Loucy (cell line): ENCODE results near the gene CPNE2.

ENCODE experiments used
- EZH2phosphoT487 ChIP-seq: fragments of 200-600 bp; IDR thresholded peaks from 2 replicates; pipeline ENCODE4 v1.6.1; 2018; ENCODE audit warnings: antibody characterized with exemption, mild to moderate bottlenecking, moderate library complexity, borderline replicate concordance
- TF ChIP-seq, protein P1 (sequence below): fragments of 200-600 bp; sonication (generic); conservative IDR thresholded peaks from 2 replicates; pipeline ENCODE4 v1.5.1; 2014; ENCODE audit warnings: mild to moderate bottlenecking, antibody characterized with exemption, low read length

GRCh38 chr16:57175896-57176295, 83.5 kb downstream of the CPNE2 start:
- TF ChIP-seq, protein P1, sequence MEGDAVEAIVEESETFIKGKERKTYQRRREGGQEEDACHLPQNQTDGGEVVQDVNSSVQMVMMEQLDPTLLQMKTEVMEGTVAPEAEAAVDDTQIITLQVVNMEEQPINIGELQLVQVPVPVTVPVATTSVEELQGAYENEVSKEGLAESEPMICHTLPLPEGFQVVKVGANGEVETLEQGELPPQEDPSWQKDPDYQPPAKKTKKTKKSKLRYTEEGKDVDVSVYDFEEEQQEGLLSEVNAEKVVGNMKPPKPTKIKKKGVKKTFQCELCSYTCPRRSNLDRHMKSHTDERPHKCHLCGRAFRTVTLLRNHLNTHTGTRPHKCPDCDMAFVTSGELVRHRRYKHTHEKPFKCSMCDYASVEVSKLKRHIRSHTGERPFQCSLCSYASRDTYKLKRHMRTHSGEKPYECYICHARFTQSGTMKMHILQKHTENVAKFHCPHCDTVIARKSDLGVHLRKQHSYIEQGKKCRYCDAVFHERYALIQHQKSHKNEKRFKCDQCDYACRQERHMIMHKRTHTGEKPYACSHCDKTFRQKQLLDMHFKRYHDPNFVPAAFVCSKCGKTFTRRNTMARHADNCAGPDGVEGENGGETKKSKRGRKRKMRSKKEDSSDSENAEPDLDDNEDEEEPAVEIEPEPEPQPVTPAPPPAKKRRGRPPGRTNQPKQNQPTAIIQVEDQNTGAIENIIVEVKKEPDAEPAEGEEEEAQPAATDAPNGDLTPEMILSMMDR = no peak
- TF ChIP-seq EZH2phosphoT487 = no peak
